DMS153 treated with DMSO at 0.1 percent for 48 hours (cell line): ENCODE data around the gene TEC.
"Not testable (repeated sequence)": the region's sequence is repeated elsewhere in the genome, so short reads cannot be mapped to it uniquely, and the experiment has no call there.

Source experiments
- DNase-seq: peaks from one replicate; lab custom pipeline; 2025; ENCODE audit not compliant: unreplicated experiment; lab: John Stamatoyannopoulos, UW

TEC gene

GRCh38 chr4:48242511-48243195 is 27.0 kb downstream of the TEC start:
- no peak for DNase-seq

- no peak for DNase-seq
These were observed 27.9 kb downstream of the TEC start for GRCh38 chr4:48241731-48242130.

GRCh38 chr4:48237996-48238645 is 31.5 kb downstream of the TEC start:
- peak; percentile 15 for DNase-seq

- no peak for DNase-seq
These were observed 34.6 kb downstream of the TEC start for GRCh38 chr4:48235050-48235449.

GRCh38 chr4:48234575-48234974 is 35.1 kb downstream of the TEC start:
- no peak for DNase-seq

GRCh38 chr4:48228949-48229348 is 40.7 kb downstream of the TEC start:
- no peak for DNase-seq

DNA sequence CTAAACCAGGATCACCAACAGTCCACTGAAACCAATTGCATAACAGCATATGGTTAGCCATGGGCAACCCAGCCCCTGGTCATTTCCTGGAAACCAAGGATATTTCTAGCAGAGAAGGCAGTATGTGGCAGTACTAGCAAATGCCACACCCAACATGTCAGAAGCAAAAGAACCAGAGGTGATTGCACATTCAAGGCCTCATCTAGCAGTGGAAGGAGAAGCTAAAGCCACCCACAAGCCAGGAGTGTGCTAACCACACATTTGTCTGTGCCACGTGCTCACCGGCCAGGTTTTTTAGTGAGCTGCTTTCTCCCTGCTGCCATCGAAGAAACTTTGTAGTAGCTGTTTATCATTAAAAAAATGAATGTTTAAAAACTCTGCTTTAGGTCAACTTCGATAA is 42.0 kb downstream of the TEC start:
- DNase-seq = no peak

DNA sequence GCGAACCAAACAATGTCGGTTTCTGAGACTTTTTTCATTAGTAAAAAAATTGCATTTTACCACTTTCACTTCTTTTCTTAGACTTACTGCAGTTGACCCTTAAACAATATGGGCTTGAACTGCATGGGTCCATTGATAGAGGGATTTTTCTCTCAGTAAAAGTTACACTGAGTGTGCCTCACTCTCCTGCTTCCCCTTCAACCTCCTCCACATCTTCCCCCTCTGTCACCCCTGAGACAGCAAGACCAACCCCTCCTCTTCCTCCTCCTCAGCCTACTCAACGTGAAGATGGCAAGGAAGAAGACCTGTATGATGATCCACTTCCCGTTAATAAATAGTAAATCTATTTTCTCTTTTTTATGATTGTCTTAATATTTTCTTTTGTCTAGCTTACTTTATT is 43.4 kb downstream of the TEC start:
- DNase-seq = no peak

- DNase-seq = no peak
These were observed 44.1 kb downstream of the TEC start for GRCh38 chr4:48225368-48226141.

DNA sequence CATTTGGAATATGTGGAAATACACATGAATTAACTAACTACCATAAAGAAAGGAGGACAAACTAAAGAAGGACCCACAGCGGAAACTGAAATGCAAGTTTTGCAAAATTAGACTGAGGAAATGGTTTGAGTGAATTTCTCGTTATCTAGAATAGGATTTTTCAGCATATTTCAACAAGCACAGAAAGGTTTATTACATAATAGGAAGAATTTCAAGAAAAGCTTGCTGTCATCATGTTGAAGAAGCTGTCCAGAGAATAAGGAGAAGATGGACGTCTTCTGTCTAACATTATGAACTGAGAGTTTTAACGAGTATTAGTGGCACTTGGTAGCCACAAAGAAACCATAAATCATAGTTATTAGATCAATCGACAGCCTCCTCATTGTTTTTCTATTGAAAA is 45.0 kb downstream of the TEC start:
- no peak for DNase-seq

- no peak for DNase-seq
These were observed 45.9 kb downstream of the TEC start for GRCh38 chr4:48223633-48224295.

- no peak for DNase-seq
These were observed 47.1 kb downstream of the TEC start for GRCh38 chr4:48222491-48222890.

GRCh38 chr4:48219430-48219829 is 50.2 kb downstream of the TEC start:
- not testable (repeated sequence) for DNase-seq

DNA sequence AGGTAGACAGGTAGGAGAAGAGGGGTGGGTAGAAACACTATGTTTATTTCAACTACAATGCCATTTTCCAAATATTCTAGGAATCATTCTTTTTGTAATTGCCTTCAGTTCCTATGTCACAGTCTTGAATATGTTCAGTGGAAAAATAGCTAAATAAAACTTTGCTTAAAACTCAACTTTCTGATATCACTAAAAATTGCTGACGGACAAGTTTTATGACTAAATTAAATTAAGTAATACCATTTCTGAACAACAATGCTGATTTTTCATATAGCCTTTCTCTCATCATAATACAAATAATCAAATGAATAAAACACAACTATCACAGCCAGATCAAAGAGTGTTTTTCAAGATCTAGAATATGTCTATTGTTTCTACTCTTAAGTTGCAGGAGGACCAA is 53.1 kb downstream of the TEC start:
- DNase-seq = no peak

- DNase-seq = no peak
These were observed 53.7 kb downstream of the TEC start for GRCh38 chr4:48215977-48216376.

- no peak for DNase-seq
These were observed 57.5 kb downstream of the TEC start for GRCh38 chr4:48212165-48212564.

- no peak for DNase-seq
These were observed 58.7 kb downstream of the TEC start for GRCh38 chr4:48210966-48211328.

DNA sequence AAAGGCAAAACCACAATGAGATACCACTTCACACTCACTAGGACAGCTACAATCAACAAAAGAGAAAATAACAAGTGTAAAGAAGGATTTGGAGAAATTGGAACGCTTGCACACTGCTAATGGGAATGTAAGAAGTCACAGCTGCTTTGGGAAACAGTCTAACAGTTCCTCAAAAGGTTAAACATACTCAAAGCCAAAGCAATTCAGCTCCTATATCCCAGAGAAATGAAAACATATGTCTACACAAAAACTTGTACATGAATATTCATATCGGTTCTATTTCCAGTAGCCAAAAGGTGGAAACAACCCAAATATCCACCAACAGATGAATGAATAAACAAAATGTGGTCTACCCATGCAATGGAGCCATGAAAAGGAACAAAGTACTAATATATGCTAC is 64.0 kb downstream of the TEC start:
- DNase-seq = no peak

DNA sequence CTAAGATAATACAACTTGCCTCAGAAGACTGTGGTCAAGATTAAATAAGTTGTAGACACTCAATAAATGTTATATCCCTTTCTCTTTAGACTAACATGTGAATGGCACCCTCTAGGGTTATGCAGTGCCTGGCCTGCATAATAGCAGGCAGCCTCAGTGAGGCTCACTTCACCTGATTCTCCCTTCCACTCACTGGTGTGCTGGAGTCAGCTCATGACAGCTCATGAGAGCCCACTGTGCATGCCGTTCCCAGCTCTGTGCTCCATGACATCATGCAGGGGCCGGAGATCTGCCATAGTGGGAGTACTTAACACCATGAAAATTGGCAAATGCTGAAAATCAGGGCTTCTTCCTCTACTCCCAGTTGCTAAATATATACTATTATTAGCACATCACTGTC is 64.5 kb downstream of the TEC start:
- DNase-seq = no peak

- no peak for DNase-seq
These were observed 65.8 kb downstream of the TEC start for GRCh38 chr4:48203819-48204218.

DNA sequence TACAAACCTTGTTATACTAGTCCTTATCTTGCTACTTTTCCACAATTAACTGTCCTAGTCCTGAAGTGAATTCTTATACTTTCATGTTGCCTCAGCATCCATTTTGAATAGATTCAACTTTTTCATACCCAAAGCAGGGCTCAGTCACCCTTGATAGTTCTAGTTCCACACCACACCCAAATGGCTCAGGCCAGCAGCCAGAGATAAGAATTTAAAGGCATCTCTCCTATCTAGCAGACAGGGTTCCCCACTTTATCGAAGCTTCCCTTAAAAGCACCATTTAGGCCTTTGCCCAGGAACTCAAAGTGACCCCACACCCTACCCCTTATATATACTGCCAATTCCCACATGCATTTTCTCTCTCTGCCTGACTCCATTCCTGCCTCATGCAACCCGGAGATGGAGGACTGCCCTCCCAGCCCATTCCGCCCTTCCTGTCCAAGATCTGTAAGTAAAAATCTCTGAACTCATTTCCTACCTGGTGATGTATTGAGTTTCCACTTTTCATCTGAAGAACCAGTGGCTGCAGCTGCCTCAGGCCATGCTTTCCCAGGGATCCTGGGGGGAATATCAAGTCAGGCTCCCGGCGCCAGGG is 71.9 kb downstream of the TEC start:
- DNase-seq = no peak
